OCI-LY1 (cell line): ENCODE results near the gene MACROD1.

ENCODE experiments used
- H2AFZ ChIP-seq: fragments of 200-600 bp; sonication (generic), shearing (Covaris generic); 2 replicates; pipeline ENCODE4 v1.6.0; 2014; ENCODE audit warnings: antibody characterized with exemption, mild to moderate bottlenecking, low read length
- H3F3A ChIP-seq: fragments of 200-600 bp; sonication (generic), shearing (Covaris generic); 2 replicates; pipeline ENCODE4 v1.6.0; 2014; ENCODE audit warnings: mild to moderate bottlenecking, antibody characterized with exemption, low read length, moderate library complexity; ENCODE audit not compliant: insufficient read depth
- H3K27ac ChIP-seq: fragments of 200-600 bp; sonication (generic); 2 replicates; pipeline ENCODE4 v1.5.1; 2014; ENCODE audit warnings: low read length, mixed run types, mild to moderate bottlenecking, low read depth; ENCODE audit not compliant: poor library complexity, severe bottlenecking
- H3K27me3 ChIP-seq: fragments of 200-600 bp; sonication (generic); 2 replicates; pipeline ENCODE4 v1.6.0; 2014; ENCODE audit warnings: antibody characterized with exemption, mild to moderate bottlenecking, low read length, moderate library complexity; ENCODE audit not compliant: insufficient read depth
- H3K36me3 ChIP-seq: fragments of 200-600 bp; sonication (generic); 2 replicates; pipeline ENCODE4 v1.6.1; 2014; ENCODE audit warnings: mild to moderate bottlenecking, antibody characterized with exemption, low read length, moderate library complexity, mixed read lengths; ENCODE audit not compliant: insufficient read depth
- H3K4me1 ChIP-seq: fragments of 200-600 bp; sonication (generic); 2 replicates; pipeline ENCODE4 v1.5.1; 2014; ENCODE audit warnings: mild to moderate bottlenecking, low read length, moderate library complexity; ENCODE audit not compliant: insufficient read depth, severe bottlenecking
- H3K4me2 ChIP-seq: fragments of 200-600 bp; sonication (generic), shearing (Covaris generic); 2 replicates; pipeline ENCODE4 v1.6.1; 2014; ENCODE audit warnings: low read length
- H3K4me3 ChIP-seq: fragments of 200-600 bp; sonication (generic); 2 replicates; pipeline ENCODE4 v1.5.1; 2014; ENCODE audit warnings: low read length, low read depth, mild to moderate bottlenecking, mixed read lengths; ENCODE audit not compliant: poor library complexity, severe bottlenecking
- H3K79me2 ChIP-seq: fragments of 200-600 bp; shearing (Covaris generic); 2 replicates; pipeline ENCODE4 v1.6.1; 2016; ENCODE audit warnings: mixed run types, low read length, mixed read lengths; ENCODE audit not compliant: insufficient read depth
- H3K9ac ChIP-seq: fragments of 200-600 bp; sonication (generic), shearing (Covaris generic); 2 replicates; pipeline ENCODE4 v1.6.1; 2014; ENCODE audit warnings: mild to moderate bottlenecking, low read length, mixed read lengths
- H3K9me2 ChIP-seq: fragments of 200-600 bp; sonication (generic), shearing (Covaris generic); 2 replicates; pipeline ENCODE4 v1.6.1; 2014; ENCODE audit warnings: low read depth, mild to moderate bottlenecking, low read length, mixed read lengths
- H3K9me3 ChIP-seq: fragments of 200-600 bp; shearing (Covaris generic); 2 replicates; pipeline ENCODE4 v1.6.1; 2014; ENCODE audit warnings: low read length, mixed read lengths
- H4K20me1 ChIP-seq: fragments of 200-600 bp; sonication (generic), shearing (Covaris generic); 2 replicates; pipeline ENCODE4 v1.6.0; 2016; ENCODE audit warnings: mild to moderate bottlenecking, low read length; ENCODE audit not compliant: insufficient read depth
- CTCF ChIP-seq: fragments of 200-600 bp; sonication (generic), shearing (Covaris generic); IDR thresholded peaks from 2 replicates; pipeline ENCODE4 v1.5.1; 2017; ENCODE audit warnings: mild to moderate bottlenecking, antibody characterized with exemption, low read length, moderate library complexity, mixed read lengths
- EZH2 ChIP-seq: fragments of 200-600 bp; sonication (generic), shearing (Covaris generic); IDR thresholded peaks from 2 replicates; pipeline ENCODE4 v1.8.0; 2017; ENCODE audit warnings: borderline replicate concordance, mixed run types, mild to moderate bottlenecking, antibody characterized with exemption, low read length, moderate library complexity, mixed read lengths

MACROD1 gene

GRCh38 chr11:64107303-64107702 lies 58.6 kb downstream of the MACROD1 start:
- no peaks in the 10 kb centered on the region for H3K79me2 ChIP-seq
- H3K4me1 ChIP-seq: no peaks in the 10 kb centered on the region
- no peak overlapping the region for H3K4me2 ChIP-seq
- H3K9ac ChIP-seq: no peak overlapping the region
- H2AFZ ChIP-seq: no peak overlapping the region
- H3K4me3 ChIP-seq: no peak overlapping the region
- H4K20me1 ChIP-seq: no peaks in the 10 kb centered on the region
- no peaks in the 10 kb centered on the region for H3K9me2 ChIP-seq
- H3K27me3 ChIP-seq: peaks cover 4% of the 10 kb centered on the region; the same call in 1 of the 2 replicates
- H3K36me3 ChIP-seq: no peaks in the 10 kb centered on the region
- H3K9me3 ChIP-seq: no peaks in the 10 kb centered on the region
- no peaks in the 10 kb centered on the region for H3F3A ChIP-seq
- TF ChIP-seq CTCF (no peak), EZH2 (no peak)
- H3K27ac ChIP-seq: no peak overlapping the region

GRCh38 chr11:64104632-64105031 lies 61.3 kb downstream of the MACROD1 start:
- Histone ChIP-seq H3K4me1 (no peaks in the 10 kb centered on the region), H3K79me2 (no peaks in the 10 kb centered on the region), H3K27me3 (peaks cover 17% of the 10 kb centered on the region; the same call in 1 of the 2 replicates), H2AFZ (no peak overlapping the region), H3F3A (no peaks in the 10 kb centered on the region), H3K4me3 (no peak overlapping the region), H3K9me2 (no peaks in the 10 kb centered on the region), H3K9ac (no peak overlapping the region), H4K20me1 (no peaks in the 10 kb centered on the region), H3K36me3 (no peaks in the 10 kb centered on the region), H3K9me3 (no peaks in the 10 kb centered on the region), H3K27ac (no peak overlapping the region), H3K4me2 (no peak overlapping the region)
- TF ChIP-seq EZH2: no peak

GRCh38 chr11:64103277-64103985 lies 62.5 kb downstream of the MACROD1 start:
- Histone ChIP-seq H3K9me2 (no peaks in the 10 kb centered on the region), H3K36me3 (no peaks in the 10 kb centered on the region), H3K4me2 (no peak overlapping the region), H3K4me1 (no peaks in the 10 kb centered on the region), H3K9me3 (no peaks in the 10 kb centered on the region), H2AFZ (no peak overlapping the region), H3F3A (no peaks in the 10 kb centered on the region), H4K20me1 (no peaks in the 10 kb centered on the region), H3K27ac (no peak overlapping the region), H3K4me3 (no peak overlapping the region), H3K9ac (no peak overlapping the region), H3K27me3 (peaks cover 17% of the 10 kb centered on the region; the same call in 1 of the 2 replicates), H3K79me2 (no peaks in the 10 kb centered on the region)
- no peak for TF ChIP-seq CTCF
- TF ChIP-seq EZH2: no peak
